GM18909 (cell line): ENCODE data around the gene DOCK6.
"Not testable (repeated sequence)": the region's sequence is repeated elsewhere in the genome, so short reads cannot be mapped to it uniquely, and the experiment has no call there.

ENCODE experiments used
- ATAC-seq: cut with Tn5 transposase; IDR thresholded peaks from one replicate; pipeline ENCODE4 v1.9.1; 2021; ENCODE audit warnings: mild to moderate bottlenecking; ENCODE audit not compliant: unreplicated experiment, poor library complexity

Gene DOCK6

DNA sequence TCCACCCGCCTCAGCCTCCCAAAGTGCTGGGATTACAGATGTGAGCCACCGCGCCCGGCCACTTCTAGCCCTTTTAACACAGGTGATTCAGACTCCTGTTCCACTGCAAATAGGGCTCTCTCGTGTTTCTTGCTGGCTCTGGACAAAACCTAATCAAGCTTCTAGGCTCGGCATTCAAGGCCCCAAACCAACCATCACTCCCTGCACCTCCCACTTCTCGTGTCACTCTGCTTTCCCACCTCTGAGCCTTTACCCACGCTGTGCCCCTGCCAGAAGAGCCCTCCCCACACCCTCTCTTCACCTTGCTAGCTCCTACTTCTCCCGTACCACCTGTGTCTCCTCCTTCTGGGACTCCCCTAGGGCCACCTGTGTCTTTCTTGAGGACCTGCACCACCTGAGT, 84.7 kb downstream of the DOCK6 start:
- no peak for ATAC-seq

DNA sequence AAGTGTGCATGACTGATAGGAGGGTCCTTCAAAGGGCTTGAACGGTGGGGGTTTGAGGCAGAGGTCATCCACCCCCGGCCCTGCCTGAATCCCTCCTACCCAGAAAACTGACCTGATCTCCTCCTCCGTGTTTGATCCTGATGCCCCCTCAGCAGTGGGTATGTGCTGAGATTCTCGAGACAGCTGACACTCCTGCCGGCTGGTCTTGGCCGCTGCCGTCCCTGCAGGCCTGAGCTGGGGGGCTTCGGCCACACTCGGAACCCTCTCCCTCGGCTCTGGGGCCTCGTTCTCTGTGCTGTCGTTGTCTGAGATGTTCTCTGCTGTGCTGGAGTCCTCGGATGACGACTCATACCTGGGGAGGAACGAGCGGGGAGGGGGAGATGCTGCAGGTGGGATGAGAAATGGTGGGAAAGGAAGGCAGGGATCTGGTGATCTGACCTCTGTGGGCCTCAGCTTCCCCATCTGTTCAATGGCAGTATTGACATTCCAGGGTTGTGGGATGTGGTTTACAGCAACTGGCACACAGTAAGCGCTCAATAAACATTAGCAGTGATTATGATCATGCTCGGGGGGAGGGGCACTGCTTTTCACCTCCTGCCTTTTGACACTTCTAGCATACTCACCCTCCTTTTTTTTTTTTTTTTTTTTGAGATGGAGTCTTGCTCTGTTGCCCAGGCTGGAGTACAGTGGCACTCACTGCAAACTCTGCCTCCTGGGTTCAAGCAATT, 85.7 kb downstream of the DOCK6 start:
- no peak for ATAC-seq

DNA sequence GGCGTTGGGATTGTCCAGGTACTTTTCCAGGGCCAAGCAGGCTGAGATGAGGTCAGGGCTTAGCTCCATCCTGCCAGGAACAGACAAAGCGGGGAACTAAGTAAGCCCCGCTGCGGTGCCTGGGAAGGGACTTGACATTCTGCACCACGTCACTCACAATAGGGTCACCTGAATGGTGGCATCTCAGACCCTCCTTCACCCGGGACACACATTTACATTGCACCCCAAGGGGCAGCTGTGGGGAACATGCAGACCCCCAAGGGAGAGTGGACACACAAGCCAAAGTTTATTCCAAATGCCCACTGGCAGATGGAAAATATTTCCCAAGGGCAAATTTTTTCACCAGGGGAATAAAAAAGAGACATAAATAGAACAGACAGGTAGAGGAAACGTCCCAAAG, 86.4 kb downstream of the DOCK6 start:
- ATAC-seq: no peak

DNA sequence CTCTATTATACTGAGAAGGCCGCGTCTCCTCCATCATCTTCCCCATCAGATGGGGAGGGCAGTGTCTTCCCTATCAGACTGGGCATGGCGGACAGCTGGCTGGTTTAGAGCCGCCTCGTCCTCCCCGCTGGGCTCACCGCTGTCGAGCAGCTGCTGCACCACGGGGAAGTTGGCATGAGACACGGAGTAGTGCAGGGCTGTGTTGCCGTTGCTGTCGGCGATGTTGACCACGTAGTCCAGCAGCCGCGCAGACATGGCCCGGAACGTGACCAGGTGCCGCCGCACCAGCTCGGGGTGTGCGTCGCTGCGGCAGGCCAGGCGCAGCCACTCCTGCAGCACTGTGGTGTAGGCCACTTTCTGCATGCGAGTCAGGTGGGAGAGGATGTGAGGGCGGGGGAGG, 88.0 kb downstream of the DOCK6 start:
- no peak for ATAC-seq

DNA sequence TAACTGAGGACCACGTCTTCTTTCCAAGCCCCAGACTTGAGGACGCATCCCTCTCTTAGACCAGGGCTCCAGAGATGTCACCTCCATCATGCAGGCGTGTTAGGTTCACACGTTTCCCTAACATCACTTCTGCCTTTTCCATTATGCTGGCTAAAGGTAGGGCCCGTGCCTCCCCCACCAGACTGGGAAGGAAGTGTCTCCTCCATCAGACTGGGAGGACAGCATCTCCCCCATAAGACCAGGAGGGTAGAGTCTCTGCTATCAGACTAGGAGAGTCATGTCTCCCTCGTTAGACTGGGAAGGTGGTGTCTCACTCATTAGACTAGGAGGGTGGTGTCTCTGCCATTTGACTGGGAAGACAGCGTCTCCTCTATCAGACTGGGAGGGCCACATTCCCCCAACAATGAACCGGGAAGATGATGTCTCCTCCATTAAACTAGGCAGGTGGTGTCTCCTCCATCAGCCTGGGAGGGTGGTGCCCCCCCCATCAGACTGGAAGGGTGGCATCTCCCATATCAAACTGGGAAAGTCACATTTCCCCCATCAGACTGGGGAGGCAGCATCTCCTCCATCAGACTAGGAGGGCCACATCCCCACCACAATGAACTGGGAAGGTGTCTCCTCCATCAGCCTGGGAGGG, 88.7 kb downstream of the DOCK6 start:
- ATAC-seq: no peak

DNA sequence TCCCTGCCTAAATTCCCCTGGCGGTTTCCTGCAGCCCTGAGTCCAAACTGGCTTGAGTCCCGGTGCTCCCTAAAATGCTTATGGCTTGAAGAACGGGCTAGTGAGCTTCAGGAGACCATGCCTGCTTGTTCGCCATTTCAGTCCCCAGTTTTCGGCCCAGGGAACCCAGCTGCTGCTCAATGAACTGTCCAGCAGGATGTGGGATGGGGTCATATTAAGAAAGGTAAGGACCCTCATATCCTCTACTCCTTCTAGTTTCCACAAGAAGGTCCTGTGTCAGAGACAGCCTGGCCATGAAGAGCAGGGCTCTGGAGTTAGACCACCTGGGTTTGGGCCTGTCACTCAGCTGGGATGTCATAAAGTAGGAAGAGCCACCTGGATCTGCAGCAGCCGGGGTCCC, 89.7 kb downstream of the DOCK6 start:
- no peak for ATAC-seq

DNA sequence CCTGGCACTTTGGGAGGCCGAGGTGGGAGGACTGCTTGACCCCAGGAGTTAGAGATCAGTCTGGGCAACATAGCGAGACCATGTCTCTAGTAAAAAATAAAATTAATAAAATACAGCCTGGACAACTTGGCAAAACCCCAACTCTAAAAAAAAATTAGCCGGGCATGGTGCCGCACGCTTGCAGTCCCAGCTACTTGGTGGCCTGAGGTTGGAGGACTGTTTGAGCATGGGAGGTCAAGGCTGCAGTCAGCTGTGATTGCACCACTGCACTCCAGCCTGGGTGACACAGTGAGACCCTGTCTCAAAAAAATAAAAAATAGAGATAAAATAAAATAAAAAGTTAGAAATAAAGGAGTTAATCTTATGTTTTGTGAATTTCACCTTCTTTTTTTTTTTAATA, 91.2 kb downstream of the DOCK6 start:
- no peak for ATAC-seq

DNA sequence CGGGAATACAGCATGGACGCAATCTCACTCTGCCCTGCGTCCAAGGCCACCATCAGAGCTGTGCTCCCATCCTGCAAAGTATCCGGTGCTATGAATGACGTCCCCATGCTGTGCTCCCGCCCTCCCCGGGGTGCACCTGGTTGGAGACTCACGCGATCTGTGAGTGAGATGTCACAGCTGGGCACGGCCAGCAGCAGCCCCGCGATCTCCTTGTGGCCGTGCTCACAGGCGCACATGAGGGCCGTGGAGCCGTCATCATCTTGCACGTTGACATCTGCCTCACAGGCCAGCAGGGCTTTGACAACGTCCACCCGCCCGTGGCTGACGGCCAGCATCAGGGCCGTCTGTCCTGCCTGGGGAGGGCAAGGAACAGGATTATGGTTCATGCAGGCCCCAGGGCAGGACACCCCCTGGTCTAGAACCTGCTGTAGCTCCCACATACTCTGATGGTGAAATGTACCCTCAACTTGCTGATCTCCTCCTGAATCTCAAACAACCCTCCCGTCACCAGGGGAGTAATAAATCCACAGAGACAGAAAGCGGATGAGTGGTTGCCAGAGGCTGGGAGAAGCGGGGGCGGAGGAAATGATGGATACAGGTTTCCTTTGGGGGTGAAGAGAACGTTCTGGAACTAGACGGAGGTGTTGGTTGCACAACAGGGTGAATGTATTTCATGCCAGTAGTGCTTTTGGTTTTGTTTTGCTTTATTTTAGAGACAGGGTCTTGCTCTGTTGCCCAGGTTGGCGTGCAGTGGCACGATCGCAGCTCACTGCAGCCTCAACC, 92.2 kb downstream of the DOCK6 start:
- no peak for ATAC-seq

DNA sequence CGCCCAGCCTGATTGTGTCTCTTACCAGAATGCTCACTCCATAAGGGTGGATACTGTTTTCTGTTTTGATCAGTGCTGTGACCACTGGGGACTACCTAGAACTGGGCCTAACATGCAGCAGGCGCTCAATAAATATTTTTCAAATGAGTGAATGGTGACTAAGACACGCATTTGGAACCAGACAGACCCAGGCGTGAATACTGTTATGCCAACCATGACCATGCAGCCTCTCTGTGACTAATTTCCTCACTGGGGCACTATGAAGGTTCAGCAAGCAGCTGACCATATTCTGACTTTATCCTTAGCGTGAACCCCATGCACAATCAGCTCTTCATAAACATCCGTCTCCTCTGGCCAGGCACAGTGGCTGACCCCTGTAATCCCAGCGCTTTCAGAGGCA, 93.8 kb downstream of the DOCK6 start:
- no peak for ATAC-seq

DNA sequence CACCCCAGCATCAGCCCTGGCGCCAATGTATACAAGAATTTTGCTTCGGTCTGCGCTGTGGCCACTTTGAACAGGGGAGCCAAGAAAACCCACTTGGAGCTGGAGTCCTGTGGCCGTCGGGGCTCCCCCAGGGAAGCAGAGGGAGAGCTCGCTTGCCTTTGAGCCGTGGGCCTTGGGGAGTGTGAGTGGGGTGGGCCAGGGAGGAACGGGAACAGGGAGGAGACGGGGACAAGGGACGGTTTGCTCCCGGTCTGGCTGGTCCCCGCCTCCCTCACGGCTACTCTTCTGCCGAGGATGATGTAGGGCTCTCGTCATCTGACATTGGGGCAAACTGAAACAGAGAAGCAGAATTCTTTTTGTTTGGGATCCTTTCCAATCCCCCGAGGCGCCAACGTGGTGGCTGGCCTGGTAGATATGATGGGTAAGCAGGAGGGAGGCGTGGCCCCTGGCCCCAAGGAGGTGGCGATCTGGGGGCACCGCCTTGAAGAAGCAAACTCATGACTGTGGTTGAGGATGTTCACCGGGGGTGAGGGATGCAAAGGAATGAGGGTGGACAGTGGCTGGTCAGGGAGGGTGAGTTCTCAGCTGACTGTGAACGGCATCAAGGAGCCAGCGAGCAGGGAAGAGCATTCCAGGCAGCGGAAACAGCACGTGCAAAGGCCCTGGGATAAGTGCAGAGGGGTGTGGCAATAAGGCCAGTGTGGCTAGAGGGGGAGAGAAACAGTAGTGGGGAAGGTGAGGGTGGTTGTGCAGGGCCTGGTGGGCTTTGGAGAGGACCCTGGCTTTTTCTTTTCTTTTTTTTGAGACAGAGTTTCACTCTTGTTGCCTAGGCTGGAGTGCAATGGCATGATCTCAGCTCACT, 95.8 kb downstream of the DOCK6 start:
- no peak for ATAC-seq

DNA sequence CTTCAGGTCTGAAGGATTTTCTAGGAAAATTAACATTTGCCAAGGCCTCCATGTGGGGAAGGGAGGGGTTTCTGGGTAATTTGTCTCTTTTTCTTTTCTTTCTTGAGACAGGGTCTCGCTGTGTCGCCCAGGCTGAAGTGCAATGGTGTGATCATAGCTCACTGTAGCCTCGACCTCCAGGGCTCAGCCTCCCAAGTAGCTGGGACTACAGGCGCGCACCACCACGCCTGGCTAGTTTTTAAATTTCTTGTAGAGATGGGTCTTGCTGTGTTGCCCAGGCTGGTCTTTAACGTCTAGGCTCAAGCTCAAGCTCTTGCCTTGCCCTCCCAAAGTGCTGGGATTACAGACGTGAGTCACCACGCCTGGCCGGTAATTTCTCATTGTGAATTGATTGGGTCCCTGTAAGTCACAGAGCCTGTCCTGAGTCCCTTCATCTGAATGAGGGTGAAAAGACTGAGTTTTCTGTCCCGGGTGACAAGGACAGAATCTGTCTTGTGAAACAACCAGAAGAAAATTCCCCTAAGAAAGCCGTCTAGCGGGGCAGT, 96.8 kb downstream of the DOCK6 start:
- ATAC-seq: no peak

DNA sequence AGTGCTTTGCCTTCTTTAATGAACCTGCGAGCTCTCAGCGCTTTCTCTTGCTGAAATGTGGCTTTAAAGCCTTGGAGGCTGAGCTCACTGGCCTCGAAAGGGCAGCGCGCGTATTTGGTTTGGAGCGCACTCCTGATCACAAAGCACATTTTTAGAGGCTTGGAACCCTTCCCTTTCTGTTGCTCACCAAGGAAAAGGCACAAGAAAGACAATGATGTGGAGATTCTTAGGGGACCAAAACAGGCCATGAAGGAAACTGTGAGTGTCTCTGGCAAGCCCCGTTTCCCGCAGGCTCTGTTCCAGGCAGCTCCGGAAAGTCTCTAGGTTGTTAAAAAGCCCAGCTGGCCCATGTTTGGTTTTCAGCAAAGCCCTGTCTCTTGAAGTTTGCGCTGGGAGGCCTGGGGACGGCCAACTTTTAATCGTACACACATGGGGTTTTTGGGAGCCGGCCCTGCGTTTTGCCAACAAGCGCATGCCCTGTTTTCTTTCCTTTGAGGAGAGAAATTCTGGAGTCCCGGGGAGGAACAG, 97.4 kb downstream of the DOCK6 start:
- ATAC-seq: no peak

DNA sequence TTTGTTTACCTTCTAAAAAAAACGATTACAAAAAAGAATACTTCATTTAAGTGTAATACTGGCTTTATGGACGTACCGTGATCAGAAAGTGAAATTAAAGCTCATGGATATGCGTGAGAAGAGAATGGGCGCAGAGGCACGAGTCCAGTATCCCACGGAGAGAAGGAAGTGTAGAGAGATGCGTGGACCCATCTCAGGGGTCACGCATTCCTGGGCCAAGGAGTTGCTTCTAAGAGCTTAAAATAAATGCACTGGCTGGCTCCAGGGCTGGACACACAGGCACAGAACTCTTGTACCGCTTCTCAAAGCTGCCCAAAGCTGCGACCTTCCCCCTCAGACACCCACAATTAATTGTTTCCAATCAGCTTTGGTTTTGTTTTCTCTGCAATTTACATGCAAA, 98.0 kb downstream of the DOCK6 start:
- ATAC-seq: no peak

DNA sequence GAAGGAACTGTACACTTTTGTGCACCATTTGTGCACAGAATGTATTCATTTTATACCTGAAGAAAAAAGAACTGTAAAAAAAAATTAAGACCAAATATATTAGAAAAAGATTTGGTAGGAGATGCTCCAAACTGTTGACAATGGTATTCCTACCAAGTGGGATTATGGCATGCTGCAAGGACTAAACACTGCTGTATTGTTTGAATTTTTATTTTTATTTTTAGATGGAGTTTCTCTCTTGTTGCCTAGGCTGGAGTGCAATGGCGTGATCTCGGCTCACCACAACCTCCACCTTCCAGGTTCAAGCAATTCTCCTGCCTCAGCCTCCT, 101.9 kb downstream of the DOCK6 start:
- not testable (repeated sequence) for ATAC-seq

DNA sequence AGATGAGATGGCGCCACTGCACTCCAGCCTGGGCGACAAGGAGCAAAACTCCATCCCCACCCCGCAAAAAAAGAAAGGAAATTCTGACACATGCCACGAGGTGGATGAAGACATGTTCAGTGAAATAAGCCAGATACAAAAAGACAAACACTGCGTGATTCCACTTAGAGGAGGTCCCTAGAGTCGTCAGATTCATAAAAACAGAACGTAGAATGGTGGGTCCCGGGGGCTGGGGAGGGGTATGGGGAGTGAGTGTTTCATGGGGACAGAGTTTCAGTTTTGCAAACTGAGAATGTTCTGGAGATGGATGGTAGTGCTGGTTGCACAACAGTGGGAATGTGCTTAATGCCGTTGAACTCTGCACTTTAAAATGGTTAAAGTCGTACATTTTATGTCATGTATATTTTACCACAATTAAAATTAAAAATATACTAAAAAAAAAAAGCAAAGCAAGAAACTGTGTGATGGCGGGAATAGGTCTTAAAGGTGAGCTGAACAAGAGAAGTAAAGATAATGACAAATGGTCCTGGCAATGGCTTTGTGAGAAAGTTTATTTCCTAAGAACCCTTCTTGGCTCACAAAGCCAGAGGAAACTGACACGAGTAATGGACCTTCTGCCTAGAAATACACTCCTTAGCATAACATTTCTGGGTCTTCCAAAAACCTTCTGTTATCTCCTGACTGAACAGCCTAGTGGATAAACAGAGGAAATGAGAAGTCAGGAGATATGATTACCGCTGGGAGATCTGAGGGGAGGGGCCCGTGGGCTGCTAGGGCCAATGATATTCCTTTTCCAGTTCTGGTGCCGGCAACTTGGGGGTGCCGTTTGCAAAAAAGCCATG, 102.5 kb downstream of the DOCK6 start:
- ATAC-seq: no peak

DNA sequence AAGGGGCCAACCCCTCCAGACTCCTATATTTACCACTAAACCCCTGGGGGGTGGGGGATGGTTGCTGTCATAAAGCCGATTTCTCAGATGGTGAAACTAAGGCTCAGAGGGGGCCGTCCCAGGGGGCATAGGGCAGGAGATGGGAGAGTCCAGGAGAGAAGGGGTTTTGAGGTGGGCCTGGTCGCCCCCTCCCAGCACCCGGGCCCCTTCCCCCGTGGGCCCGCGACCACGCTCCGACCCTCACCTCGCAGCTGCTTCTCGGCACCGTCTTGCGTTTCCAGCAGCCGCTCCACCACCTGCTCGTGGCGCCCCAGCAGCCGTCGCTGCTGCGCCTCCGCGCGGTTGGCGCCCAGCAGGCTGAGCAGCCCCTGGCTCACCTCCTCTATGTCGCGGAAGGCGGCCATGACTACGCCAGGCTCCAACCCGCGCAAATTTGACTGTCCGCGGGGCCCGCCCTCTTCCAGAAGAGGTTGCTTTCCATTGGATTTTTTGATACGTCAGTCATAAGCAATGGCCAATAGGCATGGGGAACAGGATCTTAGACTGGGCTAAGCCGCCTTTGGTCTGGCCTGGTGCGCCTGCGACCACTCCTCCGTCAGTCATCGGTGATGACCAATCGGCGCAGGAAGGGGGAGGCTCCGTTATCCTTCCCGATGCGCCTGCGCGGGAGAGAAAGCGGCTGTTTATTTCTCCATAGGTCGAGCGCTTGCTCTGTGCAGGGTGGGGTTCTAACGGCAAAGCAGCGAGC, 106.8 kb downstream of the DOCK6 start, which contains the start of gene SPC24:
Gene SPC24 (minus strand): TSS at position 410 of the 748 bp plus-strand sequence. CDS start 6 bp downstream, at position 404.
- ATAC-seq: peak; percentile 97

DNA sequence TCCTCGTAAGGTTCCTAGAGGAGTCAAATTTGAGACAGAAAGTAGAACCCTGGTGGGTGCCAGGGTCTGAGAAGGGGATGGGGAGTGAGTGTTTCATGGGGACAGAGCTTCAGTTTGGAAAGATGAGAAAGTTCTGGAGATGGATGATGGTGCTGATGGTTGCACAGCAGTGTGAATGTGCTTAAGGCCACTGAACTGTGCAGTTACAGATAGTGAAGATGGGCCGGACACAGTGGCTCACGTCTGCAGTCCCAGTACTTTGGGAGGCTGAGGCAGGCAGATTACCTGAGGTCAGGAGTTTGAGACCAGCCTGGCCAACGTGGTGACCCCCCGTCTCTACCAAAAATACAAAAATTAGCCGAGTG, 107.7 kb downstream of the DOCK6 start:
- no peak for ATAC-seq

DNA sequence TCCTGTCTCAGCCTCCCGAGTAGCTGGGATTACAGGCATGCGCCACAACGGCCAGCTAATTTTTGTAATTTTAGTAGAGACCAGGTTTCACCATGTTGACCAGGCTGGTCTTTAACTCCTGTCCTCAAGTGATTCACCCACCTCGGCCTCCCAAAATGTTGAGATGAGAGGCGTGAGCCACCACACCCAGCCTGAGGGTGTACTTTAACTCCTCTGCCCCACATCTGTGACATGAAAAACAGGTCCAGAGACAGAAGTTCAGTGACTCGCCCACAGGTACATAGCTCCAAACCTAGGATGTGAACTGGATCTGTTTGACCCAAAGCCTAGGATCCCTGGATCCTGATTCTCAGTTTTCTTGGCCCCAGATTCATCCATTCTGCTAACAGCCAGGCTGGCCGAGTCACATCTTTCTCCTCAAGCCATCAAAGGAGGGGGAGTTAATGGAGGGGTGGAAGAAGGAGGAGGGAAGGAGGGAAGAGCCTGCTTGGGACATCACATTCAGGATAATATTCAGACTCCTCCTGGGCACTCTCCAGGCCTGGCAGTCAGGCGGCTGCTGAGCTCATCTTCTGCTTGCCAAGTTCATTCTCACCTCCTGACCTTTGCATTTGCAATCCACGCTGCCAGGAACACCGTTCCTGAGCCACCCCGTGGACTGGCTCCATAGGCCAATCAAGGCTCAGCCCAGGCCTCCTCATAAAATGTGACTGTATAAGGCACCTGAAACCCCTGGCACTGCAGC, 109.8 kb downstream of the DOCK6 start:
- ATAC-seq: no peak
